HepG2 (cell line): ENCODE measurements around the gene ATP2C2. TPM values are rescaled to one million over a fixed set of nuclear protein-coding genes. Genes with fewer than 3 reads are reported as not detected.

ENCODE experiments used
- ATAC-seq: fragments of 200-7000 bp; cut with Tn5 transposase; 3 replicates; pipeline ENCODE4 v1.9.1; 2020; ENCODE audit warnings: mild to moderate bottlenecking, moderate library complexity
- BruUV-seq: library from RNA; stranded (reverse); fragments of 400-500 nt; replicated peaks from 2 replicates; lab custom pipeline; 2021; lab: Mats Ljungman, UMichigan
- CTCF ChIA-PET: fragments of 300-600 bp; formaldehyde crosslinking; extraction: SDS; loops from one replicate; lab custom pipeline; 2021; ENCODE audit warnings: low total read pairs, inconsistent platforms, low intra/inter-chr PET ratio; lab: Yijun Ruan, JAX
- POLR2A ChIA-PET: fragments of 350-600 bp; sonication (Branson Sonifier 250); formaldehyde crosslinking; loops from one replicate; lab custom pipeline; 2020; ENCODE audit warnings: antibody characterized with exemption, inconsistent platforms; lab: Yijun Ruan, JAX
- DNase-seq: peaks from one replicate; pipeline ENCODE4 v3.0.0-alpha.2; 2015; ENCODE audit warnings: low spot score
- FAIRE-seq: peaks from 3 replicates; lab custom pipeline; 2011; peaks lifted over from hg19 to GRCh38; lab: Jason Lieb, UNC
- H2AFZ ChIP-seq: one replicate; pipeline ENCODE4 v1.6.1; 2011; ENCODE audit warnings: low read length, inconsistent platforms
- H3K27ac ChIP-seq: fragments of 300-600 bp; 3 replicates; pipeline ENCODE4 v1.8.0; 2011; ENCODE audit warnings: mixed run types, mild to moderate bottlenecking, mixed read lengths, low read length, inconsistent platforms; ENCODE audit not compliant: insufficient read depth; ENCODE audit errors: extremely low read length
- H3K27me3 ChIP-seq, 2 experiments: fragments of 200-600 bp in 1 of 2; 2 replicates in 1 of 2; 3 replicates in 1 of 2; pipeline versions ENCODE4 v1.6.0 to v1.8.0; 2011; ENCODE audit warnings: low read length in 2 of 2, mild to moderate bottlenecking in 2 of 2, moderate library complexity in 2 of 2, inconsistent platforms in 1 of 2; ENCODE audit not compliant: insufficient read depth in 2 of 2, control insufficient read depth in 1 of 2
- H3K36me3 ChIP-seq, 2 experiments: fragments of 200-600 bp in 1 of 2; replicated peaks in 1 of 2; 2 replicates in 1 of 2; 3 replicates in 1 of 2; pipeline versions ENCODE4 v1.5.1 to v1.8.0; 2011; ENCODE audit warnings: low read length in 2 of 2, inconsistent platforms in 1 of 2; ENCODE audit not compliant: insufficient read depth in 2 of 2, control insufficient read depth in 1 of 2
- H3K4me1 ChIP-seq: 2 replicates; pipeline ENCODE4 v1.5.1; 2012; ENCODE audit warnings: low read length, inconsistent platforms; ENCODE audit not compliant: insufficient read depth
- H3K4me2 ChIP-seq: 2 replicates; pipeline ENCODE4 v1.6.0; 2011; ENCODE audit warnings: low read depth, low read length, inconsistent platforms
- H3K4me3 ChIP-seq, 3 experiments: fragments of 200-600 bp in 1 of 3; sonication (generic), shearing (Covaris generic) in 1 of 3; replicated peaks in 1 of 3; 2 replicates each; pipeline ENCODE4 v1.5.1; 2011 to 2016; ENCODE audit warnings: low read length in 3 of 3, inconsistent platforms in 2 of 3, low read depth in 2 of 3, mild to moderate bottlenecking in 2 of 3, control low read depth in 1 of 3, mixed read lengths in 1 of 3; ENCODE audit not compliant: insufficient read depth in 1 of 3
- H3K79me2 ChIP-seq: one replicate; pipeline ENCODE4 v1.6.1; 2011; ENCODE audit warnings: low read length, inconsistent platforms; ENCODE audit not compliant: insufficient read depth
- H3K9ac ChIP-seq: 2 replicates; pipeline ENCODE4 v1.6.0; 2011; ENCODE audit warnings: mild to moderate bottlenecking, low read depth, low read length, inconsistent platforms; ENCODE audit not compliant: insufficient read depth
- H3K9me3 ChIP-seq: 2 replicates; pipeline ENCODE4 v1.5.1; 2012; ENCODE audit warnings: mild to moderate bottlenecking, low read length
- H4K20me1 ChIP-seq: 2 replicates; pipeline ENCODE4 v1.6.0; 2011; ENCODE audit warnings: inconsistent platforms, mild to moderate bottlenecking, low read length, moderate library complexity; ENCODE audit not compliant: insufficient read depth
- ARNT ChIP-seq: fragments of 450-650 bp; IDR thresholded peaks from 2 replicates; pipeline ENCODE4 v1.6.1; 2017
- HOXA7 ChIP-seq: sonication (generic); formaldehyde crosslinking; IDR thresholded peaks from 2 replicates; pipeline ENCODE4 v1.8.1; 2022; ENCODE audit warnings: mild to moderate bottlenecking, missing genetic modification reagents, moderate library complexity
- MAFF ChIP-seq: IDR thresholded peaks from 2 replicates; pipeline ENCODE4 v1.6.1; 2011; ENCODE audit warnings: low read depth, low read length, improper control_type of control experiment
- RFX5 ChIP-seq: IDR thresholded peaks from 2 replicates; pipeline ENCODE4 v1.6.1; 2011; ENCODE audit warnings: low read depth, low read length, improper control_type of control experiment
- SMAD3 ChIP-seq: sonication (generic); formaldehyde crosslinking; IDR thresholded peaks from 2 replicates; pipeline ENCODE4 v1.4.0; 2020; ENCODE audit warnings: missing genetic modification reagents
- ZIK1 ChIP-seq: sonication (generic); formaldehyde crosslinking; IDR thresholded peaks from 2 replicates; pipeline ENCODE4 v1.5.0; 2020; ENCODE audit warnings: mild to moderate bottlenecking, low read depth, missing genetic modification reagents, borderline replicate concordance
- ZNF180 ChIP-seq: sonication (generic); formaldehyde crosslinking; IDR thresholded peaks from 2 replicates; pipeline ENCODE4 v1.4.0; 2020; ENCODE audit warnings: low read depth, missing genetic modification reagents, borderline replicate concordance
- ZNF629 ChIP-seq: sonication (generic); formaldehyde crosslinking; conservative IDR thresholded peaks from 2 replicates; pipeline ENCODE4 v1.5.0; 2020; ENCODE audit warnings: missing genetic modification reagents
- WGBS: methylation state at CpG from one replicate; pipeline ENCODE4 v1.1.6; 2017; ENCODE audit warnings: low lambda C conversion rate; 5-methylcytosine and 5-hydroxymethylcytosine counted together
- in situ Hi-C: cut with HindIII; loops from 2 replicates; pipeline ENCODE4 v1.10.0; 2017; ENCODE audit warnings: low pct_unique_long_range_greater_than_20kb; ENCODE audit not compliant: extremely low pct_ligation_motif_present
- intact Hi-C: fragments of 100-400 bp; cut with micrococcal nuclease; formaldehyde crosslinking; loops from one replicate; pipeline ENCODE4 v1.10.0; 2022; ENCODE audit not compliant: unreplicated experiment
- polyA plus RNA-seq, 8 experiments: library from polyadenylated mRNA; depleted of rRNA in 3 of 8; stranded (reverse) in 7 of 8; unstranded in 1 of 8; fragments of >200 nt; fragmentation: Illumina TruSeq in 4 of 8; extraction: Trizol in 4 of 8; gene quantifications; 2 replicates each; pipeline versions ENCODE4 v1.2.1 to v1.2.3, GENCODE V29; 2011 to 2016; ENCODE audit warnings: low read depth in 4 of 8, missing spikeins in 1 of 8, mixed read lengths in 1 of 8; ENCODE audit not compliant: insufficient read depth in 1 of 8
- total RNA-seq, 5 experiments: library from RNA; depleted of rRNA; stranded (reverse); fragments of >200 nt; fragmentation: Illumina TruSeq; extraction: Trizol; gene quantifications; 2 replicates each; pipeline ENCODE4 v1.2.3, GENCODE V29; 2016; ENCODE audit warnings: low read depth in 1 of 5
- TF ChIP-seq, protein P1 (sequence below): sonication (generic); formaldehyde crosslinking; IDR thresholded peaks from 2 replicates; pipeline ENCODE4 v1.8.0; 2022; ENCODE audit warnings: missing genetic modification reagents, mild to moderate bottlenecking, borderline replicate concordance
- TF ChIP-seq, protein P2 (sequence below): sonication (generic); formaldehyde crosslinking; IDR thresholded peaks from 2 replicates; pipeline ENCODE4 v1.4.0; 2020; ENCODE audit warnings: mild to moderate bottlenecking, missing genetic modification reagents, borderline replicate concordance
- TF ChIP-seq, protein P3 (sequence below): sonication (generic); formaldehyde crosslinking; IDR thresholded peaks from 2 replicates; pipeline ENCODE4 v1.5.1; 2020; ENCODE audit warnings: missing genetic modification reagents, mild to moderate bottlenecking, borderline replicate concordance

Gene ATP2C2
- total and polyA plus RNA-seq, 2 of the 13 experiments (the other 11 are each of a cell fraction or from before 2014, with no cell fraction given) = 0.07 TPM; not detected in 1

GRCh38 chr16:84453061-84453752 is 84.9 kb downstream of the ATP2C2 start:
- intact Hi-C loops = no loop called here
- Histone ChIP-seq H4K20me1 (no peaks in the 10 kb centered on the region), H3K27me3 (peaks cover 1 to 5% of the 10 kb centered on the region in 2 experiments; a peak in 3 of 5 replicates), H3K4me3 (no peak overlapping the region), H3K27ac (no peak overlapping the region), H3K9ac (no peak overlapping the region), H3K4me1 (no peaks in the 10 kb centered on the region), H3K79me2 (no peaks in the 10 kb centered on the region), H3K36me3 (no peaks in the 10 kb centered on the region), H3K9me3 (no peaks in the 10 kb centered on the region), H3K4me2 (no peak overlapping the region), H2AFZ (no peak overlapping the region)
- TF ChIP-seq ZIK1 (CRISPR knock-in tag) (no peak), RFX5 (peak; percentile 91), ZNF180 (CRISPR knock-in tag) (no peak)
- DNase-seq = no peak
- WGBS = 60% methylated on average over 30 of the region's 34 CpGs
- ChIA-PET POLR2A (no interaction called here), CTCF (no interaction called here)
- BruUV-seq = no TSS peak
- ATAC-seq = peak; percentile 38; the same call in 2 of the 3 replicates
- no peak for FAIRE-seq
- in situ Hi-C loops = no loop called here

GRCh38 chr16:84454611-84455010 is 86.3 kb downstream of the ATP2C2 start:
- no peaks in the 10 kb centered on the region for H3K79me2 ChIP-seq
- H3K9ac ChIP-seq = no peak overlapping the region
- no peak for TF ChIP-seq HOXA7 (CRISPR knock-in tag)
- TF ChIP-seq, protein P1, sequence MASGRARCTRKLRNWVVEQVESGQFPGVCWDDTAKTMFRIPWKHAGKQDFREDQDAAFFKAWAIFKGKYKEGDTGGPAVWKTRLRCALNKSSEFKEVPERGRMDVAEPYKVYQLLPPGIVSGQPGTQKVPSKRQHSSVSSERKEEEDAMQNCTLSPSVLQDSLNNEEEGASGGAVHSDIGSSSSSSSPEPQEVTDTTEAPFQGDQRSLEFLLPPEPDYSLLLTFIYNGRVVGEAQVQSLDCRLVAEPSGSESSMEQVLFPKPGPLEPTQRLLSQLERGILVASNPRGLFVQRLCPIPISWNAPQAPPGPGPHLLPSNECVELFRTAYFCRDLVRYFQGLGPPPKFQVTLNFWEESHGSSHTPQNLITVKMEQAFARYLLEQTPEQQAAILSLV = no peak
- TF ChIP-seq ZNF629 (CRISPR knock-in tag) = peak; percentile 37; the same call in 1 of the 2 replicates
- TF ChIP-seq, protein P2, sequence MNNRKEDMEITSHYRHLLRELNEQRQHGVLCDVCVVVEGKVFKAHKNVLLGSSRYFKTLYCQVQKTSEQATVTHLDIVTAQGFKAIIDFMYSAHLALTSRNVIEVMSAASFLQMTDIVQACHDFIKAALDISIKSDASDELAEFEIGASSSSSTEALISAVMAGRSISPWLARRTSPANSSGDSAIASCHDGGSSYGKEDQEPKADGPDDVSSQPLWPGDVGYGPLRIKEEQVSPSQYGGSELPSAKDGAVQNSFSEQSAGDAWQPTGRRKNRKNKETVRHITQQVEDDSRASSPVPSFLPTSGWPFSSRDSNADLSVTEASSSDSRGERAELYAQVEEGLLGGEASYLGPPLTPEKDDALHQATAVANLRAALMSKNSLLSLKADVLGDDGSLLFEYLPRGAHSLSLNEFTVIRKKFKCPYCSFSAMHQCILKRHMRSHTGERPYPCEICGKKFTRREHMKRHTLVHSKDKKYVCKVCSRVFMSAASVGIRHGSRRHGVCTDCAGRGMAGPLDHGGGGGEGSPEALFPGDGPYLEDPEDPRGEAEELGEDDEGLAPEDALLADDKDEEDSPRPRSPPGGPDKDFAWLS (CRISPR knock-in tag) = no peak
- no peak for TF ChIP-seq MAFF
- no peak for TF ChIP-seq ARNT
- TF ChIP-seq, protein P3, sequence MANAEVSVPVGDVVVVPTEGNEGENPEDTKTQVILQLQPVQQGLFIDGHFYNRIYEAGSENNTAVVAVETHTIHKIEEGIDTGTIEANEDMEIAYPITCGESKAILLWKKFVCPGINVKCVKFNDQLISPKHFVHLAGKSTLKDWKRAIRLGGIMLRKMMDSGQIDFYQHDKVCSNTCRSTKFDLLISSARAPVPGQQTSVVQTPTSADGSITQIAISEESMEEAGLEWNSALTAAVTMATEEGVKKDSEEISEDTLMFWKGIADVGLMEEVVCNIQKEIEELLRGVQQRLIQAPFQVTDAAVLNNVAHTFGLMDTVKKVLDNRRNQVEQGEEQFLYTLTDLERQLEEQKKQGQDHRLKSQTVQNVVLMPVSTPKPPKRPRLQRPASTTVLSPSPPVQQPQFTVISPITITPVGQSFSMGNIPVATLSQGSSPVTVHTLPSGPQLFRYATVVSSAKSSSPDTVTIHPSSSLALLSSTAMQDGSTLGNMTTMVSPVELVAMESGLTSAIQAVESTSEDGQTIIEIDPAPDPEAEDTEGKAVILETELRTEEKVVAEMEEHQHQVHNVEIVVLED (CRISPR knock-in tag) = no peak
- no peak for TF ChIP-seq SMAD3 (CRISPR knock-in tag)
- in situ Hi-C loops = no loop called here
- peaks cover 1 to 5% of the 10 kb centered on the region in 2 experiments; a peak in 3 of 5 replicates for H3K27me3 ChIP-seq
- intact Hi-C loops = no loop called here
- no peaks in the 10 kb centered on the region for H3K9me3 ChIP-seq
- DNase-seq (no peak), FAIRE-seq (no peak), ATAC-seq (no peak)
- 51% methylated on average over 13 of the region's 13 CpGs for WGBS
- H3K4me2 ChIP-seq = no peak overlapping the region
- no peaks in the 10 kb centered on the region for H3K36me3 ChIP-seq
- ChIA-PET CTCF (no interaction called here), POLR2A (no interaction called here)
- no peak overlapping the region for H3K4me3 ChIP-seq
- BruUV-seq = no TSS peak
- no peaks in the 10 kb centered on the region for H3K4me1 ChIP-seq
- no peak overlapping the region for H2AFZ ChIP-seq
- no peak overlapping the region for H3K27ac ChIP-seq
- no peaks in the 10 kb centered on the region for H4K20me1 ChIP-seq
